Body of pancreas (tissue), 4 donors: ENCODE measurements around the gene VAV1.

Source experiments
- POLR2A ChIP-seq, 3 donors: fragments of 450-650 bp; IDR thresholded peaks; one replicate each; pipeline ENCODE4 v1.6.1; 2016; ENCODE audit warnings: antibody characterized with exemption in 3 of 3, mild to moderate bottlenecking in 2 of 3
- TF ChIP-seq, protein P1 (sequence below), 7 experiments: fragments of 450-650 bp in 4 of 7; fragments of 200-600 bp in 3 of 7; sonication (generic) in 3 of 7; IDR thresholded peaks; one replicate each; pipeline ENCODE4 v1.5.1; 2016 to 2019; ENCODE audit warnings: antibody characterized with exemption in 7 of 7

DNA sequence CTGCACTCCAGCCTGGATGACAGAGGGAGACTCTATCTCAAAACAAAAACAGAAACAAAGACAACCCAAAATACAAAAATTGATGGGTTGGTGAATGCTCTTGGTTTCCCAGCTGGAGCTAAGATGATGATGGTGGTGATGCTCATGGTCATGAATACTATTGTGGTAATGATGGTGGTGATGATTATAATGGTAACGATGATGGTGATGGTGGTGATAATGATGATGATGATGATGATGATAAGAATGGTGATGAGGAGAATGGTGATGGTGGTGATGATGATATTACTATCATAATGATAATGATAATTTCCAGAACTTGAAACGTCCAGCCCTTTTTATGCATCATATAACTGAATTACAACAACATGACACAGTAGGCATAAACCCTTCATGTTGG is 40.1 kb downstream of the VAV1 start:
- TF ChIP-seq, protein P1, sequence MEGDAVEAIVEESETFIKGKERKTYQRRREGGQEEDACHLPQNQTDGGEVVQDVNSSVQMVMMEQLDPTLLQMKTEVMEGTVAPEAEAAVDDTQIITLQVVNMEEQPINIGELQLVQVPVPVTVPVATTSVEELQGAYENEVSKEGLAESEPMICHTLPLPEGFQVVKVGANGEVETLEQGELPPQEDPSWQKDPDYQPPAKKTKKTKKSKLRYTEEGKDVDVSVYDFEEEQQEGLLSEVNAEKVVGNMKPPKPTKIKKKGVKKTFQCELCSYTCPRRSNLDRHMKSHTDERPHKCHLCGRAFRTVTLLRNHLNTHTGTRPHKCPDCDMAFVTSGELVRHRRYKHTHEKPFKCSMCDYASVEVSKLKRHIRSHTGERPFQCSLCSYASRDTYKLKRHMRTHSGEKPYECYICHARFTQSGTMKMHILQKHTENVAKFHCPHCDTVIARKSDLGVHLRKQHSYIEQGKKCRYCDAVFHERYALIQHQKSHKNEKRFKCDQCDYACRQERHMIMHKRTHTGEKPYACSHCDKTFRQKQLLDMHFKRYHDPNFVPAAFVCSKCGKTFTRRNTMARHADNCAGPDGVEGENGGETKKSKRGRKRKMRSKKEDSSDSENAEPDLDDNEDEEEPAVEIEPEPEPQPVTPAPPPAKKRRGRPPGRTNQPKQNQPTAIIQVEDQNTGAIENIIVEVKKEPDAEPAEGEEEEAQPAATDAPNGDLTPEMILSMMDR (IDR thresholded peaks at IDR 0.05), result no peak
- TF ChIP-seq POLR2A (IDR thresholded peaks at IDR 0.05), result no peak
